ENCODE results near the gene ERBB2. TPM values are rescaled to one million over a fixed set of nuclear protein-coding genes. Genes with fewer than 3 reads are reported as not detected.

Gene ERBB2
- total RNA-seq, 2 experiments from 2014 or later = 2.4 to 4.6 TPM

DNA sequence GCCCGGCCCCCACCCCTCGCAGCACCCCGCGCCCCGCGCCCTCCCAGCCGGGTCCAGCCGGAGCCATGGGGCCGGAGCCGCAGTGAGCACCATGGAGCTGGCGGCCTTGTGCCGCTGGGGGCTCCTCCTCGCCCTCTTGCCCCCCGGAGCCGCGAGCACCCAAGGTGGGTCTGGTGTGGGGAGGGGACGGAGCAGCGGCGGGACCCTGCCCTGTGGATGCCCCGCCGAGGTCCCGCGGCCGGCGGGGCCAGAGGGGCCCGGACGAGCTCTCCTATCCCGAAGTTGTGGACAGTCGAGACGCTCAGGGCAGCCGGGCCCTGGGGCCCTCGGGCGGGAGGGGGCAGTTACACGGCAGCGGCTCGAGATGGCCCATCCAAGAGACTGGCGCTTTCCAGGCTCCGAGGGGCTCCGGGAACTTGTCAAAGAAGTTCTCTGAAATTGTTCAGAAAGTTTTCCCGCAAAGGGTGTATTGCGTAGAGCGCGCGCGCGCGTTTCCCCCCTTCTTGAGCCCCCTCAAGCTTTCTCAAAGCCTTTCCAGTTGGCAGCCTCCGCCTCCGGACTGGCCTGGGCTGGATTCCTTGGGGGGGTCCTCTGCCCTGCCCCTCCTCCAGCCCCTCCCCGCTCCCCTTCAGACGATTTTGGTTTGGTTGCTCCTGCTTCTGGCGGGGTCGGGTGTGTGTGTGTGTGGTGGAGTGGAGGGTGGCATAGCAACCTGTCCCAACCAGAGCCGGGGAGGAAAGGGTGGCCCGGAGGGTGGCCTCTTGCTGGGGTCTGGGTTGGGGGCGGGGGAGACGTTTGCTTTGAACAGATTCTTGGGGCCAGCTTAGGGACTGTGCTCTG, 504 bp downstream of the ERBB2 start:
- TF ChIP-seq, protein P1, sequence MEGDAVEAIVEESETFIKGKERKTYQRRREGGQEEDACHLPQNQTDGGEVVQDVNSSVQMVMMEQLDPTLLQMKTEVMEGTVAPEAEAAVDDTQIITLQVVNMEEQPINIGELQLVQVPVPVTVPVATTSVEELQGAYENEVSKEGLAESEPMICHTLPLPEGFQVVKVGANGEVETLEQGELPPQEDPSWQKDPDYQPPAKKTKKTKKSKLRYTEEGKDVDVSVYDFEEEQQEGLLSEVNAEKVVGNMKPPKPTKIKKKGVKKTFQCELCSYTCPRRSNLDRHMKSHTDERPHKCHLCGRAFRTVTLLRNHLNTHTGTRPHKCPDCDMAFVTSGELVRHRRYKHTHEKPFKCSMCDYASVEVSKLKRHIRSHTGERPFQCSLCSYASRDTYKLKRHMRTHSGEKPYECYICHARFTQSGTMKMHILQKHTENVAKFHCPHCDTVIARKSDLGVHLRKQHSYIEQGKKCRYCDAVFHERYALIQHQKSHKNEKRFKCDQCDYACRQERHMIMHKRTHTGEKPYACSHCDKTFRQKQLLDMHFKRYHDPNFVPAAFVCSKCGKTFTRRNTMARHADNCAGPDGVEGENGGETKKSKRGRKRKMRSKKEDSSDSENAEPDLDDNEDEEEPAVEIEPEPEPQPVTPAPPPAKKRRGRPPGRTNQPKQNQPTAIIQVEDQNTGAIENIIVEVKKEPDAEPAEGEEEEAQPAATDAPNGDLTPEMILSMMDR (IDR thresholded peaks at IDR 0.05) = no peak
- H3K9me3 ChIP-seq (ENCODE audit: control insufficient read depth in 1 of 2, insufficient read depth in 1 of 2, low read length in 2 of 2) = peaks cover 0 to 5% of the 10 kb centered on the region in 2 experiments
- Mint-ChIP-seq H3K36me3 (ENCODE audit: low read depth) (no peaks in the 10 kb centered on the region), H3K27ac (no peak overlapping the region), H3K4me3 (no peak overlapping the region), H3K9me3 (no peaks in the 10 kb centered on the region), H3K4me1 (ENCODE audit: low read depth) (peaks cover 6% of the 10 kb centered on the region), H3K27me3 (peaks cover 34% of the 10 kb centered on the region)
- H3K27me3 ChIP-seq (ENCODE audit: control insufficient read depth in 1 of 2, insufficient read depth in 2 of 2, low read length in 2 of 2) = peaks cover 24 to 33% of the 10 kb centered on the region in 2 experiments
- CTCF ChIA-PET = no interaction called here
- DNase-seq (no peak), ATAC-seq (ENCODE audit: poor library complexity) (no peak)
- no peak overlapping the region for H3K4me3 ChIP-seq (ENCODE audit: low read length)
- intact Hi-C loops (cut with DNase I, micrococcal nuclease) = no loop called here
- H3K27ac ChIP-seq (ENCODE audit: low read depth in 1 of 2, low read length in 2 of 2) = no peak overlapping the region
- H3K36me3 ChIP-seq (ENCODE audit: insufficient read depth, low read length) = no peaks in the 10 kb centered on the region
- peaks cover 9% of the 10 kb centered on the region for H3K4me1 ChIP-seq (ENCODE audit: insufficient read depth, low read length)
- POLR2A ChIA-PET = interaction anchor here (1.0 kb wide), 1 partner anchor 25 kb away, joined by 3 read pairs; no protein-coding TSS in a partner anchor

DNA sequence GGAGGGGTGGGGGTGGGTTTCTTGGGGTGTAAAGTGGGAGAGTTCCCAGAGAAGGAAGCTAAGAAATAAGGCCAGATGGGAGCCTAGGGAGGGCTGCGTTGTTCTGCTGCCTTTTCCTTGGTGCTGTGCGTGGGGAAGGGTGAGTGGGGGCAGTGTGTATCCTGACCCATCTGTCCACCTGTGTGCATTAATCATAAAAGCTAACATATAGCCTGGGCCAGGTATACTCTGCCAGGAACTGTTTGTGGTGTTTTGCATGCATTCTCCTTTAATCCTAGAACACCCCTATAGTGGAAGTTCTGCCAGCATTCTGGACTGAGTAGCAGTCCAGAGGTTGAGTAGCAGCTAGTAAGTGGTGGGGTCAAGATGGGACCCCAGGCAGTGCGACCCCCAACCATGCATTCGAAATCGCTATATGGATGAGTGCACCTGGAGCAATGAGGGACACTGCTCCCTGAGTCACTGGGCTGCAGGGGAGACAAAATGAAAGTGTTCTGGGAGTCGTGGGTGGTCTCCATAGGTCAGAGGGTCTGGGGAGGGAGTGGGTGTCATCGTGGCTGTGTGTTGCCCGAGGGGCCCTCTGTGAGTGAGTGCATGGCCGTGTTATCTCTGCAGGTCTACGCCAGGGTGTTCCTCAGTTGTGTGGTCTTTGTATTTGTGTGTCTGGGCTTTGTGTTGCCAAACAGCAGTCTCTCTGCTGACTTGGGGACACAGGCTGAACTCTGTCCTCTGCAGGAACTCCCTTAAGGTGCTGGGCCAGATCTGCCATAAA, 1.3 kb downstream of the ERBB2 start:
- H3K4me1 Mint-ChIP-seq (ENCODE audit: low read depth) = peaks cover 6% of the 10 kb centered on the region
- no peaks in the 10 kb centered on the region for H3K36me3 Mint-ChIP-seq (ENCODE audit: low read depth)
- Histone ChIP-seq H3K27me3 (ENCODE audit: control insufficient read depth in 1 of 2, insufficient read depth in 2 of 2, low read length in 2 of 2) (peaks cover 24 to 33% of the 10 kb centered on the region in 2 experiments), H3K4me1 (ENCODE audit: insufficient read depth, low read length) (peaks cover 15% of the 10 kb centered on the region), H3K36me3 (ENCODE audit: insufficient read depth, low read length) (no peaks in the 10 kb centered on the region), H3K9me3 (ENCODE audit: control insufficient read depth in 1 of 2, insufficient read depth in 1 of 2, low read length in 2 of 2) (peaks cover 0 to 5% of the 10 kb centered on the region in 2 experiments), H3K4me3 (ENCODE audit: low read length) (no peak overlapping the region), H3K27ac (ENCODE audit: low read depth in 1 of 2, low read length in 2 of 2) (no peak overlapping the region)
- no peak overlapping the region for H3K27ac Mint-ChIP-seq
- ATAC-seq (ENCODE audit: poor library complexity) = no peak
- peaks cover 34% of the 10 kb centered on the region for H3K27me3 Mint-ChIP-seq
- ChIA-PET POLR2A (interaction anchor here (0.9 kb wide), 1 partner anchor 14 kb away, joined by 3 read pairs; the partner anchor contains the start of gene PGAP3), CTCF (no interaction called here)
- TF ChIP-seq, protein P1 (IDR thresholded peaks at IDR 0.05) = no peak
- H3K9me3 Mint-ChIP-seq = no peaks in the 10 kb centered on the region
- H3K4me3 Mint-ChIP-seq = no peak overlapping the region
- DNase-seq = peak in 1 of 14 experiments; percentile 3
- intact Hi-C loops (cut with DNase I, micrococcal nuclease) = no loop called here

DNA sequence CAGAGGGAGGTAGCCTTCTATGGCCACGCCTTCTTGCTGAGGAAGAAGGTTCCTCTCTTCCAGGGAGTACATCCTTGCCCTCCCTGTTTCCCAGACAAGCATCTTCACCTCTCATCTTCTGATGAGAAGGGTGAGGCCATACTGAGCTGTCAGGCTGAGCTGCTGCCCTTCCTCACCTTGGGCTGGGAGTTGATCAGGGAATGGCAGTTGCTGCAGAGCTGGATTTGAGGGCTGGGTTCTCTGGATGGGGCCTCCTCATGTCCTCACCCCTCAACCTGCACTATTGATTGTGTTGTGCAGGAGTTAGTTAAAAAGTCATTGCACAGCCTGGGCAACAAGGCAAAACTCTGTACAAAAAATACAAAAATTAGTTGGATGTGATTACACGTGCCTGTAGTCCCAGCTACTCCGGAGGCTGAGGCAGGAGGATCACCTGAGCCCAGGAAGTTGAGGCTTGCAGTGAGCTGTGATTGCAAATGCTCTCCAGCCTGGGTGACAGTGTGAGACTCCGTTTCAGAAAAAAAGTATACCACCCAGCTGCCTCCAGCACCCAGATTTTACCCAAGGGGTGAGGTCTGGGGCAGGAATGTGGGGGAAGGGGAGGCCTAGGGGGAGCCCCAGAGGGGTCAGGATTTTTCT, 2.0 kb downstream of the ERBB2 start:
- ATAC-seq (ENCODE audit: poor library complexity) (no peak), DNase-seq (no peak)
- Mint-ChIP-seq H3K27me3 (peaks cover 34% of the 10 kb centered on the region), H3K9me3 (no peaks in the 10 kb centered on the region), H3K4me1 (ENCODE audit: low read depth) (peaks cover 10% of the 10 kb centered on the region), H3K4me3 (no peak overlapping the region), H3K27ac (no peak overlapping the region), H3K36me3 (ENCODE audit: low read depth) (no peaks in the 10 kb centered on the region)
- Histone ChIP-seq H3K9me3 (ENCODE audit: control insufficient read depth in 1 of 2, insufficient read depth in 1 of 2, low read length in 2 of 2) (peaks cover 0 to 5% of the 10 kb centered on the region in 2 experiments), H3K4me3 (ENCODE audit: low read length) (no peak overlapping the region), H3K36me3 (ENCODE audit: insufficient read depth, low read length) (no peaks in the 10 kb centered on the region), H3K27ac (ENCODE audit: low read depth in 1 of 2, low read length in 2 of 2) (no peak overlapping the region), H3K4me1 (ENCODE audit: insufficient read depth, low read length) (peaks cover 22% of the 10 kb centered on the region), H3K27me3 (ENCODE audit: control insufficient read depth in 1 of 2, insufficient read depth in 2 of 2, low read length in 2 of 2) (peaks cover 24 to 33% of the 10 kb centered on the region in 2 experiments)
- intact Hi-C loops (cut with DNase I, micrococcal nuclease) = no loop called here
- TF ChIP-seq, protein P1 (IDR thresholded peaks at IDR 0.05) = no peak
- ChIA-PET CTCF (no interaction called here), POLR2A (interaction anchor here (0.9 kb wide), 1 partner anchor 14 kb away, joined by 3 read pairs; the partner anchor contains the start of gene PGAP3)

All from CD4-positive, alpha-beta T cell (primary cell).